Mucosa of stomach (tissue), 1 donor: Measurements from ENCODE around the gene CUEDC2.

Experiments used
- H3K27me3 ChIP-seq: one replicate; pipeline ENCODE4 v1.7.0; 2013; ENCODE audit warnings: mild to moderate bottlenecking, low read length; ENCODE audit not compliant: control insufficient read depth, insufficient read depth
- H3K36me3 ChIP-seq: one replicate; pipeline ENCODE4 v1.7.0; 2013; ENCODE audit warnings: low read length; ENCODE audit not compliant: control insufficient read depth, insufficient read depth
- H3K4me1 ChIP-seq: one replicate; pipeline ENCODE4 v1.7.0; 2013; ENCODE audit warnings: mild to moderate bottlenecking, low read length; ENCODE audit not compliant: control insufficient read depth, insufficient read depth
- H3K4me3 ChIP-seq: one replicate; pipeline ENCODE4 v1.7.0; 2013; ENCODE audit warnings: low read length
- H3K9ac ChIP-seq: one replicate; pipeline ENCODE4 v1.7.0; 2013; ENCODE audit warnings: mild to moderate bottlenecking, low read length, moderate library complexity
- H3K9me3 ChIP-seq: one replicate; pipeline ENCODE4 v1.7.0; 2013; ENCODE audit warnings: mild to moderate bottlenecking, low read length, moderate library complexity; ENCODE audit not compliant: control insufficient read depth
- donor health status: Pancreatic carcinoma.

Gene CUEDC2

DNA sequence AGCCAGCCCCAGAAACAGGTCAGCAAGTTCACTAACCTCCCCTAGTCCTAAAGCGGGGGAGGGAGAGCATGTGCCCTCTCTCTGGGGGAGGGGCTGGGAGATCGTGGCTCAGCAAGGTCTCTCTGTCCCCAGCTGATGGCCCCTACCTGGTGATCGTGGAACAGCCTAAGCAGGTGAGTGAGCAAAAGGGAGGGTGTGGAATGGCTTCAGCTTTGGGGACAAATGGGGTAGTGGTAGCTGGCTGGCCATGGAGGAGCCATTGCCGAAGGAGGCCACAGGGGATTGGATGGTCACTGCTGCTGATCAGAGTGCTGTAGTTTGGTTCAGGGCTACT, 36.1 kb downstream of the CUEDC2 start:
- H3K9ac ChIP-seq: peak overlapping the region; percentile 71
- peaks cover 21% of the 10 kb centered on the region for H3K4me1 ChIP-seq
- H3K36me3 ChIP-seq: peaks cover 2% of the 10 kb centered on the region
- H3K4me3 ChIP-seq: peak overlapping the region; percentile 80
- H3K9me3 ChIP-seq: no peaks in the 10 kb centered on the region
- H3K27me3 ChIP-seq: no peaks in the 10 kb centered on the region

- peaks cover 21% of the 10 kb centered on the region for H3K4me1 ChIP-seq
- no peaks in the 10 kb centered on the region for H3K9me3 ChIP-seq
- H3K27me3 ChIP-seq: no peaks in the 10 kb centered on the region
- H3K4me3 ChIP-seq: peak within 1 kb of the TSS; percentile 94
- peaks cover 2% of the 10 kb centered on the region for H3K36me3 ChIP-seq
- H3K9ac ChIP-seq: peak within 1 kb of the TSS; percentile 82
These were observed 36.7 kb downstream of the CUEDC2 start, which contains the start of gene NFKB2 for GRCh38 chr10:102395400-102396316. Gene NFKB2 (plus strand): TSS chr10:102395705. CDS start chr10:102395960, 255 bp downstream.

DNA sequence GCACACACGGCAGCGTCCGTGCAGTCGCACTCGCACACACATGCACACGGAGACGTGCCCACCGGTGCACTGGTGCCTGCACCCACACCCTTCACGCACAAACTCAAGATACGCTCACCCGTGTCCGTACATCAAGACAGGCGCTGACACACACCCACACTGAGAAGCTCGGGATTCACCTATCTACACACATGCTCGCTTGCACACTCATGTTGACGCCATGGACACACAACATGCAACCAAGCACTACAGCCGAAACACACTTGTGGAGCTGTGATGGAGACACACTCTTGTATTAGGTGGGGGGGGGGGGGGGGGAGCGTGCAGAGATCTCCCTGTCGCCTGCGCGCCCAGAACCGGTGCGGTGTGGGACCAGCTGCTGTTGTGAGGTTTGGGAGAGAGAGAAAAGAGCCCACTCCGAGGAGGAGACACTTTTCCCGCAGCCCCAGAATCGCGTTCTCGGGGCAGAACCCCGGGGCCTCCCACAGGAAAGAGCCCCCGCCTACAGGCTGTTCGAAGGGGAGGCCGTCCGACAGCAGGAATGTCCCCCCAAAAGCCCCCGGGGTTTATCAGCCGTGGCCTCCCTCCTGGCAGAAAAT, 37.5 kb downstream of the CUEDC2 start:
- H3K4me1 ChIP-seq: peaks cover 23% of the 10 kb centered on the region
- H3K27me3 ChIP-seq: no peaks in the 10 kb centered on the region
- H3K9ac ChIP-seq: peak overlapping the region; percentile 82
- no peaks in the 10 kb centered on the region for H3K9me3 ChIP-seq
- H3K36me3 ChIP-seq: no peaks in the 10 kb centered on the region
- H3K4me3 ChIP-seq: peak overlapping the region; percentile 94

GRCh38 chr10:102394079-102394800, 38.1 kb downstream of the CUEDC2 start:
- peaks cover 23% of the 10 kb centered on the region for H3K4me1 ChIP-seq

GRCh38 chr10:102393411-102394078, 38.8 kb downstream of the CUEDC2 start:
- Histone ChIP-seq H3K27me3 (no peaks in the 10 kb centered on the region), H3K9me3 (no peaks in the 10 kb centered on the region), H3K4me1 (peaks cover 21% of the 10 kb centered on the region), H3K4me3 (peak overlapping the region; percentile 94), H3K9ac (peak overlapping the region; percentile 82), H3K36me3 (no peaks in the 10 kb centered on the region)

More at GRCh38 chr10:102394079-102394800, 38.1 kb downstream of the CUEDC2 start:
- no peaks in the 10 kb centered on the region for H3K9me3 ChIP-seq
- H3K36me3 ChIP-seq: no peaks in the 10 kb centered on the region
- peak overlapping the region; percentile 82 for H3K9ac ChIP-seq
- H3K4me3 ChIP-seq: peak overlapping the region; percentile 94
- no peaks in the 10 kb centered on the region for H3K27me3 ChIP-seq

- H3K27me3 ChIP-seq: no peaks in the 10 kb centered on the region
- H3K9ac ChIP-seq: no peak overlapping the region
- H3K36me3 ChIP-seq: no peaks in the 10 kb centered on the region
- H3K4me1 ChIP-seq: peaks cover 18% of the 10 kb centered on the region
- no peak overlapping the region for H3K4me3 ChIP-seq
- H3K9me3 ChIP-seq: no peaks in the 10 kb centered on the region
These were observed 40.1 kb downstream of the CUEDC2 start for GRCh38 chr10:102392306-102392705.

DNA sequence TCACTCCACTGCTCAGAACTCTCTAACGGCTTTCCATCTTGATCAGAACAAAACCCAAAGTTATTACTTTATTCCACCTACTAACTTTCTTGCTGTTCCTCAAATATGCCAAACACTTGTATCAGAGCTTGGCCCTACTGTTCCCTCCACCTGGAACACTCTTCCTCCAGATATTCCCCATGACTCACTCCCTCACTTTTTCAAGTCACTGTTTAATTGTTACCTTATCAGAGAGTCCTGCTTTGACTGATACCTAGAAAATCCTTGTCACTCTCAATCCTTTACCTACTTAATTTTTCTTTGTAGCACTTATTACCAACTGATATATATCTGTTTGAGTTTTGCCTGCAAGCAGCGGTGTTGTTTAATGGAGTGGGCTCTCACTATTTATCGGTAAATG, 42.5 kb downstream of the CUEDC2 start:
- Histone ChIP-seq H3K36me3 (no peaks in the 10 kb centered on the region), H3K9ac (no peak overlapping the region), H3K9me3 (no peaks in the 10 kb centered on the region)

GRCh38 chr10:102384606-102385429, 47.6 kb downstream of the CUEDC2 start:
- H3K9ac ChIP-seq: no peak overlapping the region
- H3K36me3 ChIP-seq: peaks cover 10% of the 10 kb centered on the region
- H3K9me3 ChIP-seq: no peaks in the 10 kb centered on the region
- peaks cover 12% of the 10 kb centered on the region for H3K4me1 ChIP-seq
- no peaks in the 10 kb centered on the region for H3K27me3 ChIP-seq
- H3K4me3 ChIP-seq: no peak overlapping the region

More for the DNA sequence above, 42.5 kb downstream of the CUEDC2 start:
- Histone ChIP-seq H3K27me3 (no peaks in the 10 kb centered on the region), H3K4me3 (no peak overlapping the region), H3K4me1 (peaks cover 13% of the 10 kb centered on the region)

GRCh38 chr10:102384053-102384452, 48.3 kb downstream of the CUEDC2 start:
- H3K36me3 ChIP-seq: peaks cover 12% of the 10 kb centered on the region
- no peak overlapping the region for H3K9ac ChIP-seq
- H3K4me1 ChIP-seq: peaks cover 8% of the 10 kb centered on the region
- H3K9me3 ChIP-seq: no peaks in the 10 kb centered on the region
- no peaks in the 10 kb centered on the region for H3K27me3 ChIP-seq
- no peak overlapping the region for H3K4me3 ChIP-seq

GRCh38 chr10:102382871-102383270, 49.5 kb downstream of the CUEDC2 start:
- no peak overlapping the region for H3K4me3 ChIP-seq
- H3K9ac ChIP-seq: no peak overlapping the region
- no peaks in the 10 kb centered on the region for H3K27me3 ChIP-seq
- no peaks in the 10 kb centered on the region for H3K9me3 ChIP-seq
- peaks cover 12% of the 10 kb centered on the region for H3K36me3 ChIP-seq
- H3K4me1 ChIP-seq: peaks cover 8% of the 10 kb centered on the region

DNA sequence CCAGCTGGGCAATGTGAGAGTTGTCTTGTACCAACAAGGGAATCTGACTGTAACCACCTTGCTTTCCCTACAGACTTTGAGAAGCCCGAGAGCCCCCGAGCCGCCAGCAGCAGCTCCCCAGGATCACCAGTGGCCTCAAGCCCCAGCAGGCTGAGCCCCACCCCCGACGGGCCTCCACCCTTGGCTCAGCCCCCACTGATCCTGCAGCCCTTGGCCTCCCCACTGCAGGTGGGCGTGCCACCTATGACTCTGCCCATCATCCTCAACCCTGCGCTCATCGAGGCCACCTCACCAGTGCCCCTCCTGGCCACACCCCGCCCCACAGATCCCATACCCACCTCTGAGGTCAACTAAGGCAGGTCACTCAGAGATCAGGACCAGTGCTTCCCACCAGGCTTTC, 50.4 kb downstream of the CUEDC2 start:
- H3K36me3 ChIP-seq: peaks cover 12% of the 10 kb centered on the region

More for the DNA sequence above, 50.4 kb downstream of the CUEDC2 start:
- no peak overlapping the region for H3K4me3 ChIP-seq
- no peaks in the 10 kb centered on the region for H3K27me3 ChIP-seq
- peaks cover 8% of the 10 kb centered on the region for H3K4me1 ChIP-seq
- H3K9me3 ChIP-seq: no peaks in the 10 kb centered on the region
- no peak overlapping the region for H3K9ac ChIP-seq
